Trophoblast cell (in vitro differentiated cells and primary cell): ENCODE results near the gene FBXO10.
"Not testable (repeated sequence)": the region's sequence is repeated elsewhere in the genome, so short reads cannot be mapped to it uniquely, and the experiment has no call there.

ENCODE experiments used
- DNase-seq, 2 donors: peaks; one replicate each; pipeline ENCODE4 v3.0.0-alpha.2; 2016
- H2AFZ ChIP-seq: 2 replicates; pipeline ENCODE4 v1.6.1; 2013; ENCODE audit warnings: low read length, moderate library complexity, mild to moderate bottlenecking; ENCODE audit not compliant: insufficient read depth, poor library complexity
- H2AK5ac ChIP-seq: 2 replicates; pipeline ENCODE4 v1.6.1; 2013; ENCODE audit warnings: mild to moderate bottlenecking, low read length
- H2BK120ac ChIP-seq: 2 replicates; pipeline ENCODE4 v1.6.1; 2013; ENCODE audit warnings: low read length, mild to moderate bottlenecking, moderate library complexity; ENCODE audit not compliant: insufficient read depth, poor library complexity
- H2BK12ac ChIP-seq: 2 replicates; pipeline ENCODE4 v1.6.1; 2013; ENCODE audit warnings: mild to moderate bottlenecking, low read length, moderate library complexity
- H2BK5ac ChIP-seq: 2 replicates; pipeline ENCODE4 v1.6.1; 2013; ENCODE audit warnings: low read length, low read depth, moderate library complexity, mild to moderate bottlenecking; ENCODE audit not compliant: poor library complexity
- H3K14ac ChIP-seq: 2 replicates; pipeline ENCODE4 v1.6.1; 2013; ENCODE audit warnings: mild to moderate bottlenecking, low read length
- H3K18ac ChIP-seq: 2 replicates; pipeline ENCODE4 v1.6.1; 2013; ENCODE audit warnings: mild to moderate bottlenecking, low read length
- H3K23ac ChIP-seq: 2 replicates; pipeline ENCODE4 v1.6.1; 2013; ENCODE audit warnings: low read length
- H3K27ac ChIP-seq: 2 replicates; pipeline ENCODE4 v1.5.1; 2013; ENCODE audit warnings: low read depth, mild to moderate bottlenecking, inconsistent platforms, low read length, moderate library complexity
- H3K27me3 ChIP-seq: 2 replicates; pipeline ENCODE4 v1.6.1; 2013; ENCODE audit warnings: inconsistent platforms, mild to moderate bottlenecking, low read length, moderate library complexity; ENCODE audit not compliant: insufficient read depth
- H3K36me3 ChIP-seq, 2 experiments: 1 replicate in 1 of 2; 2 replicates in 1 of 2; pipeline ENCODE4 v1.6.1; 2013; ENCODE audit warnings: low read length in 2 of 2, mild to moderate bottlenecking in 2 of 2, moderate library complexity in 1 of 2; ENCODE audit not compliant: insufficient read depth in 2 of 2, control insufficient read depth in 1 of 2
- H3K4ac ChIP-seq: 2 replicates; pipeline ENCODE4 v1.6.1; 2013; ENCODE audit warnings: low read depth, mild to moderate bottlenecking, low read length, moderate library complexity
- H3K4me1 ChIP-seq, 2 experiments: 1 replicate in 1 of 2; 2 replicates in 1 of 2; pipeline ENCODE4 v1.6.1; 2013; ENCODE audit warnings: low read length in 2 of 2, mild to moderate bottlenecking in 2 of 2, moderate library complexity in 1 of 2; ENCODE audit not compliant: insufficient read depth in 2 of 2, control insufficient read depth in 1 of 2
- H3K4me2 ChIP-seq: 2 replicates; pipeline ENCODE4 v1.6.1; 2013; ENCODE audit warnings: inconsistent platforms, mild to moderate bottlenecking, low read length, moderate library complexity
- H3K4me3 ChIP-seq: 2 replicates; pipeline ENCODE4 v1.5.1; 2013; ENCODE audit warnings: mild to moderate bottlenecking, low read depth, low read length, inconsistent platforms
- H3K79me1 ChIP-seq: one replicate; pipeline ENCODE4 v1.6.1; 2013; ENCODE audit warnings: low read length
- H3K79me2 ChIP-seq: 2 replicates; pipeline ENCODE4 v1.6.1; 2013; ENCODE audit warnings: low read length, mild to moderate bottlenecking; ENCODE audit not compliant: control insufficient read depth, insufficient read depth, poor library complexity
- H3K9ac ChIP-seq: 2 replicates; pipeline ENCODE4 v1.6.1; 2013; ENCODE audit warnings: mild to moderate bottlenecking, low read length
- H3K9me3 ChIP-seq: 2 replicates; pipeline ENCODE4 v1.6.1; 2013; ENCODE audit warnings: low read depth, mild to moderate bottlenecking, control low read depth, inconsistent platforms, low read length; ENCODE audit not compliant: insufficient read depth
- H4K12ac ChIP-seq: 2 replicates; pipeline ENCODE4 v1.6.1; 2013; ENCODE audit warnings: low read depth, mild to moderate bottlenecking, low read length, moderate library complexity
- H4K8ac ChIP-seq: 2 replicates; pipeline ENCODE4 v1.6.1; 2013; ENCODE audit warnings: low read depth, mild to moderate bottlenecking, low read length, moderate library complexity
- H4K91ac ChIP-seq: one replicate; pipeline ENCODE4 v1.6.1; 2013; ENCODE audit warnings: low read depth, mild to moderate bottlenecking, low read length, moderate library complexity
- WGBS: extraction: QIAGEN DNeasy Blood & Tissue Kit; methylation state at CpG from one replicate; pipeline ENCODE4 v1.1.7; 2013; ENCODE audit warnings: missing lambda C conversion rate; ENCODE audit not compliant: insufficient read length, insufficient coverage; ENCODE audit errors: extremely low coverage; 5-methylcytosine and 5-hydroxymethylcytosine counted together

The FBXO10 gene

DNA sequence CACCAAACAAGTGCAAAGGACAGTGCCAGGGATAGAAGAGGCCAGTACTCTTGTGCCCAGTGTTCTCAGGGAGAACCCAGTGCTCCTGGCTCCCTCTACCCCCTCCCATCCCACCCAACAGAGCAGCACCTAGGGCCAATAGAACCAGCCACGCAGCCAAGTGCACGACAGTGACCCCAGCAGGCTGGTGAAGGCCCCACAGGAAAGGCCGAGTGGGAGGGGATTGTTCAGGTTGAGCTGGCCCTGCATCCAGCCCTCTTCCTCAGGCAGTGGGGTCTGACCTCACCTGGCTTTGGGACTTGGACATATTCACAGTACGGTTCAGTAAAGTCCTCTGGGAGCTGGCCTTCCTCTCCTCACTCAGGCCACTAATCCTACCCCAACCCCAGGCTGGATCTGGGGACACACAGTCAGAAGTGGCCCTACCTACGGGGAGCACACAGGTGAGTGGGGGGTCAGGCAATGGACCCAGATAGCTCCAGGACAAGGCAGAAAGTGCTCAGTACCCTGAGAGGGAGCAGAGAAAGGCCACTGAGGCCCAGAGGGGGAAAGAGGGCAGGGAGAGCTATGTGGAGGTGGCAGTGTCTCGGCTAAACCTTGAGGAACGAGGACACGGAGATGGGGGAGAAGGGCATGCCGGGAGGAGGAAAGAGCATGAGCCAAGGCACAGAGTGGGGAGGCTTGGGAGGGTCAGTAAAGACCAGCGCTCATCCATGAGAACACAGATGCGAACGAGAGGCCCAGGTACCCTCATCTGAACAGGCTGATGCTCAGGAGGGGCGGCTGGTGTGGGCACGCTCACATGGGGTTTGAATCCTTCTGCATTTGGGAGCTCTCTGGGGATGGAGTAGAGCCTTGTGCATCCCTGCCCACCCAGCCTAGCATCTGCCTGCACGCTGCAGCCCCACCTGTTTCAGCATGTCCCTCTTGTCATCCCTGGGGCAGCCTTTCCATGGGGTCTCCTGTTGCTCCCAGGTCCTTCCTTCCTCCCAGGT, 64.9 kb downstream of the FBXO10 start:
- Histone ChIP-seq H3K4me2 (no peak overlapping the region), H3K79me1 (no peaks in the 10 kb centered on the region), H3K27ac (no peak overlapping the region), H4K91ac (no peak overlapping the region), H2AFZ (no peak overlapping the region), H3K23ac (no peak overlapping the region), H3K36me3 (peaks cover 29 to 44% of the 10 kb centered on the region in 2 experiments), H2BK5ac (no peak overlapping the region), H4K12ac (no peak overlapping the region), H2AK5ac (no peak overlapping the region), H3K79me2 (no peaks in the 10 kb centered on the region), H3K9me3 (no peaks in the 10 kb centered on the region), H3K18ac (no peak overlapping the region), H2BK120ac (no peak overlapping the region), H3K9ac (no peak overlapping the region), H3K4me3 (no peak overlapping the region), H3K4me1 (no peaks in the 10 kb centered on the region), H3K4ac (no peak overlapping the region), H3K14ac (no peak overlapping the region), H2BK12ac (no peak overlapping the region), H3K27me3 (no peaks in the 10 kb centered on the region), H4K8ac (no peak overlapping the region)
- no peak for DNase-seq
- WGBS = no CpG with 5 or more reads among the region's 15 CpGs

- H3K79me1 ChIP-seq, H3K4me1 ChIP-seq, H3K4me3 ChIP-seq, H3K27me3 ChIP-seq, H3K9ac ChIP-seq, H2BK120ac ChIP-seq, H4K12ac ChIP-seq, H3K18ac ChIP-seq, H3K9me3 ChIP-seq, H2AK5ac ChIP-seq, H4K8ac ChIP-seq, H3K4me2 ChIP-seq, DNase-seq, H3K27ac ChIP-seq, H2BK12ac ChIP-seq, H3K4ac ChIP-seq, H3K79me2 ChIP-seq, H2AFZ ChIP-seq, H3K23ac ChIP-seq, H4K91ac ChIP-seq, H2BK5ac ChIP-seq, H3K14ac ChIP-seq: not testable (repeated sequence)
- peaks cover 22 to 36% of the 10 kb centered on the region in 2 experiments for H3K36me3 ChIP-seq
- WGBS = no CpG with 5 or more reads among the region's 5 CpGs
These were observed 66.1 kb downstream of the FBXO10 start for GRCh38 chr9:37510053-37510452.

GRCh38 chr9:37509536-37509935, 66.6 kb downstream of the FBXO10 start:
- no peak overlapping the region for H2BK5ac ChIP-seq
- H3K79me1 ChIP-seq = no peaks in the 10 kb centered on the region
- H3K9ac ChIP-seq = no peak overlapping the region
- no peak overlapping the region for H2AK5ac ChIP-seq
- no peak overlapping the region for H2BK120ac ChIP-seq
- no peak overlapping the region for H3K23ac ChIP-seq
- H3K27me3 ChIP-seq = no peaks in the 10 kb centered on the region
- H3K4me1 ChIP-seq = no peaks in the 10 kb centered on the region
- peaks cover 24 to 35% of the 10 kb centered on the region in 2 experiments for H3K36me3 ChIP-seq
- H3K18ac ChIP-seq = no peak overlapping the region
- no peak for DNase-seq
- no peak overlapping the region for H3K4me3 ChIP-seq
- no peak overlapping the region for H3K4ac ChIP-seq
- no peaks in the 10 kb centered on the region for H3K79me2 ChIP-seq
- H3K27ac ChIP-seq = no peak overlapping the region
- H4K12ac ChIP-seq = no peak overlapping the region
- no peaks in the 10 kb centered on the region for H3K9me3 ChIP-seq
- no peak overlapping the region for H3K4me2 ChIP-seq
- no CpG with 5 or more reads among the region's 7 CpGs for WGBS
- H2BK12ac ChIP-seq = no peak overlapping the region
- no peak overlapping the region for H3K14ac ChIP-seq
- H2AFZ ChIP-seq = no peak overlapping the region
- H4K8ac ChIP-seq = no peak overlapping the region
- no peak overlapping the region for H4K91ac ChIP-seq

DNA sequence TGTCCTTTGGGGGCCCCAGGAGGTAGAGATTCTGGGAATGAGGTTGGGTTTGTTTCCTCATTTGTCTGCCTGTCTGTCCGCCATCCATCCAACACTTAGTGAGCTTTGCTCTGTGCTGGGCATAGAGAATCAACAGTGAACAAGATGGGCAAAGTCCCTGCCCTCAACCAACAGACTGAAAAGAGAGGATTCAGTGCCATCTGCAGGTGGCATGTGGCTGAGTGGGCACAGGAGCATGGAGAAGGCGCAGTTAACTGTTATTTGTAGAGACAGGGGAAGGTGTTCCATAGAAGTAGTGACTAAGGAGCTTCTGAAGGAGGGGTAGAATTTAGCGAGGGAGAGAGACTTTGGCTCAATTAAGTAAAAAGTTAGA, 67.4 kb downstream of the FBXO10 start:
- peaks cover 27 to 34% of the 10 kb centered on the region in 2 experiments for H3K36me3 ChIP-seq
- no peak overlapping the region for H4K12ac ChIP-seq
- H2AFZ ChIP-seq = no peak overlapping the region
- H2BK120ac ChIP-seq = no peak overlapping the region
- no peaks in the 10 kb centered on the region for H3K9me3 ChIP-seq
- H3K79me1 ChIP-seq = no peaks in the 10 kb centered on the region
- H3K4ac ChIP-seq = no peak overlapping the region
- H3K4me2 ChIP-seq = no peak overlapping the region
- H2AK5ac ChIP-seq = no peak overlapping the region
- no CpG with 5 or more reads among the region's 3 CpGs for WGBS
- H3K27ac ChIP-seq = no peak overlapping the region
- H3K9ac ChIP-seq = no peak overlapping the region
- no peaks in the 10 kb centered on the region for H3K27me3 ChIP-seq
- H3K79me2 ChIP-seq = no peaks in the 10 kb centered on the region
- no peak overlapping the region for H3K4me3 ChIP-seq
- H3K14ac ChIP-seq = no peak overlapping the region
- no peak overlapping the region for H2BK5ac ChIP-seq
- DNase-seq = no peak
- H3K18ac ChIP-seq = no peak overlapping the region
- H3K23ac ChIP-seq = no peak overlapping the region
- H3K4me1 ChIP-seq = no peaks in the 10 kb centered on the region
- no peak overlapping the region for H4K91ac ChIP-seq
- H2BK12ac ChIP-seq = no peak overlapping the region
- no peak overlapping the region for H4K8ac ChIP-seq
